GM21825 (cell line): ENCODE results near the gene SDK1.

ENCODE experiments used
- ATAC-seq: cut with Tn5 transposase; IDR thresholded peaks from one replicate; pipeline ENCODE4 v1.9.1; 2021; ENCODE audit warnings: mild to moderate bottlenecking, moderate library complexity; ENCODE audit not compliant: unreplicated experiment

Gene SDK1

GRCh38 chr7:4056552-4057288 is 755.7 kb downstream of the SDK1 start:
- ATAC-seq, result no peak

- no peak for ATAC-seq
Observed at GRCh38 chr7:4057289-4057616, 756.2 kb downstream of the SDK1 start.

- no peak for ATAC-seq
Observed at GRCh38 chr7:4058158-4058557, 757.1 kb downstream of the SDK1 start.

GRCh38 chr7:4065190-4065589 is 764.1 kb downstream of the SDK1 start:
- ATAC-seq, result no peak

- no peak for ATAC-seq
Observed at GRCh38 chr7:4066206-4066605, 765.2 kb downstream of the SDK1 start.

GRCh38 chr7:4066626-4067475 is 765.8 kb downstream of the SDK1 start:
- no peak for ATAC-seq

- ATAC-seq, result no peak
Observed at GRCh38 chr7:4067476-4067760, 766.4 kb downstream of the SDK1 start.

GRCh38 chr7:4067874-4068273 is 766.8 kb downstream of the SDK1 start:
- ATAC-seq, result no peak

- ATAC-seq, result no peak
Observed at GRCh38 chr7:4068286-4068685, 767.2 kb downstream of the SDK1 start.

GRCh38 chr7:4069268-4070095 is 768.4 kb downstream of the SDK1 start:
- no peak for ATAC-seq

- ATAC-seq, result no peak
Observed at GRCh38 chr7:4070214-4070613, 769.2 kb downstream of the SDK1 start.

- ATAC-seq, result no peak
Observed at GRCh38 chr7:4071370-4072058, 770.5 kb downstream of the SDK1 start.

- no peak for ATAC-seq
Observed at GRCh38 chr7:4072161-4072925, 771.3 kb downstream of the SDK1 start.

- ATAC-seq, result no peak
Observed at GRCh38 chr7:4073052-4073451, 772.0 kb downstream of the SDK1 start.

- ATAC-seq, result no peak
Observed at GRCh38 chr7:4073750-4074149, 772.7 kb downstream of the SDK1 start.

- no peak for ATAC-seq
Observed at GRCh38 chr7:4074407-4074806, 773.4 kb downstream of the SDK1 start.

- no peak for ATAC-seq
Observed at GRCh38 chr7:4074994-4075393, 773.9 kb downstream of the SDK1 start.

- no peak for ATAC-seq
Observed at GRCh38 chr7:4076701-4077294, 775.7 kb downstream of the SDK1 start.

GRCh38 chr7:4077980-4078379 is 776.9 kb downstream of the SDK1 start:
- ATAC-seq, result no peak

- ATAC-seq, result no peak
Observed at GRCh38 chr7:4078580-4078979, 777.5 kb downstream of the SDK1 start.
